ENCODE data around the gene CERCAM. TPM values are rescaled to one million over a fixed set of nuclear protein-coding genes. Genes with fewer than 3 reads are reported as not detected.

The CERCAM gene
- total and polyA plus RNA-seq, 2 of the 13 experiments (the other 11 are each of a cell fraction or from before 2014, with no cell fraction given): 9.0 to 17.1 TPM

DNA sequence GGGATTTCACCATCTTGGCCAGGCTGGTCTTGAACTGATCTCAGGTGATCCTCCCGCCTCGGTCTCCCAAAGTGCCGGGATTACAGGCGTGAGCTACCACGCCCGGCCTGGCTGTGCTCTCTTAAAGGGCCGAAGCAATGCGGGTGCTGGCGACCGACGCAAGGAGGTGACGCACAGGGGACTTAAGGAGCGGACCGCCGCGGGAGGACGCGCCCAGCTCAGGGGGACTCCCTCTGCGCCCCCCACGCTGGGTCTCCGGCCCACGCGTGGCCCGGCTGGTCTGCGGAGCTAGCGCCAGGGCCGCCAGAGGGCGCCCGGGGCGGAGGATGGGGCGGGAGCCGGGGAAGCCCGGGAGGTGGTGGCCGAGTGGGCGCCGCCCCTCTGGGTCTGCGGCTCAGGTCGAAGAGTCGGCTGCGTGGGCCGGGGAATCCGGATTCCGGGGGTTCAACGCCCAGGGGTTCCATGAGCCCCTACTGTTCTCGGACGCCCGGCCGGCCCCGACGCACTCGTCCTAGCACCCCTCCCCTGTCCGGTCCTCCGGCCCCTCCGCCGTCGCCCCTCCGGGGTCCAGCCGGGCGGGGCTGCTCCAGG, 502 bp upstream of the CERCAM start (continued):
- TF ChIP-seq ELF1 (CRISPR knock-in tag; IDR thresholded peaks at IDR 0.05): no peak; the same call in 1 of the 2 replicates
- no peak for TF ChIP-seq HOXA7 (CRISPR knock-in tag; IDR thresholded peaks at IDR 0.05)
- TF ChIP-seq, protein P1, sequence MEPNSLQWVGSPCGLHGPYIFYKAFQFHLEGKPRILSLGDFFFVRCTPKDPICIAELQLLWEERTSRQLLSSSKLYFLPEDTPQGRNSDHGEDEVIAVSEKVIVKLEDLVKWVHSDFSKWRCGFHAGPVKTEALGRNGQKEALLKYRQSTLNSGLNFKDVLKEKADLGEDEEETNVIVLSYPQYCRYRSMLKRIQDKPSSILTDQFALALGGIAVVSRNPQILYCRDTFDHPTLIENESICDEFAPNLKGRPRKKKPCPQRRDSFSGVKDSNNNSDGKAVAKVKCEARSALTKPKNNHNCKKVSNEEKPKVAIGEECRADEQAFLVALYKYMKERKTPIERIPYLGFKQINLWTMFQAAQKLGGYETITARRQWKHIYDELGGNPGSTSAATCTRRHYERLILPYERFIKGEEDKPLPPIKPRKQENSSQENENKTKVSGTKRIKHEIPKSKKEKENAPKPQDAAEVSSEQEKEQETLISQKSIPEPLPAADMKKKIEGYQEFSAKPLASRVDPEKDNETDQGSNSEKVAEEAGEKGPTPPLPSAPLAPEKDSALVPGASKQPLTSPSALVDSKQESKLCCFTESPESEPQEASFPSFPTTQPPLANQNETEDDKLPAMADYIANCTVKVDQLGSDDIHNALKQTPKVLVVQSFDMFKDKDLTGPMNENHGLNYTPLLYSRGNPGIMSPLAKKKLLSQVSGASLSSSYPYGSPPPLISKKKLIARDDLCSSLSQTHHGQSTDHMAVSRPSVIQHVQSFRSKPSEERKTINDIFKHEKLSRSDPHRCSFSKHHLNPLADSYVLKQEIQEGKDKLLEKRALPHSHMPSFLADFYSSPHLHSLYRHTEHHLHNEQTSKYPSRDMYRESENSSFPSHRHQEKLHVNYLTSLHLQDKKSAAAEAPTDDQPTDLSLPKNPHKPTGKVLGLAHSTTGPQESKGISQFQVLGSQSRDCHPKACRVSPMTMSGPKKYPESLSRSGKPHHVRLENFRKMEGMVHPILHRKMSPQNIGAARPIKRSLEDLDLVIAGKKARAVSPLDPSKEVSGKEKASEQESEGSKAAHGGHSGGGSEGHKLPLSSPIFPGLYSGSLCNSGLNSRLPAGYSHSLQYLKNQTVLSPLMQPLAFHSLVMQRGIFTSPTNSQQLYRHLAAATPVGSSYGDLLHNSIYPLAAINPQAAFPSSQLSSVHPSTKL (CRISPR knock-in tag; IDR thresholded peaks at IDR 0.05): peak; percentile 57; the same call in 1 of the 2 replicates
- TF ChIP-seq, protein P2, sequence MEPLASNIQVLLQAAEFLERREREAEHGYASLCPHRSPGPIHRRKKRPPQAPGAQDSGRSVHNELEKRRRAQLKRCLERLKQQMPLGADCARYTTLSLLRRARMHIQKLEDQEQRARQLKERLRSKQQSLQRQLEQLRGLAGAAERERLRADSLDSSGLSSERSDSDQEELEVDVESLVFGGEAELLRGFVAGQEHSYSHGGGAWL (CRISPR knock-in tag; IDR thresholded peaks at IDR 0.05): peak; percentile 30; the same call in 1 of the 2 replicates
- no peak for TF ChIP-seq GZF1 (CRISPR knock-in tag; IDR thresholded peaks at IDR 0.05)
- TF ChIP-seq, protein P3, sequence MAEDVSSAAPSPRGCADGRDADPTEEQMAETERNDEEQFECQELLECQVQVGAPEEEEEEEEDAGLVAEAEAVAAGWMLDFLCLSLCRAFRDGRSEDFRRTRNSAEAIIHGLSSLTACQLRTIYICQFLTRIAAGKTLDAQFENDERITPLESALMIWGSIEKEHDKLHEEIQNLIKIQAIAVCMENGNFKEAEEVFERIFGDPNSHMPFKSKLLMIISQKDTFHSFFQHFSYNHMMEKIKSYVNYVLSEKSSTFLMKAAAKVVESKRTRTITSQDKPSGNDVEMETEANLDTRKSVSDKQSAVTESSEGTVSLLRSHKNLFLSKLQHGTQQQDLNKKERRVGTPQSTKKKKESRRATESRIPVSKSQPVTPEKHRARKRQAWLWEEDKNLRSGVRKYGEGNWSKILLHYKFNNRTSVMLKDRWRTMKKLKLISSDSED (CRISPR knock-in tag; IDR thresholded peaks at IDR 0.05): no peak
- no peak for TF ChIP-seq ZNF543 (CRISPR knock-in tag; IDR thresholded peaks at IDR 0.05)
- TF ChIP-seq RFXANK (CRISPR knock-in tag; IDR thresholded peaks at IDR 0.05): no peak
- no peak for TF ChIP-seq FOSL2 (CRISPR knock-in tag; IDR thresholded peaks at IDR 0.05)
- TF ChIP-seq KLF15 (CRISPR knock-in tag; IDR thresholded peaks at IDR 0.05; ENCODE audit: borderline replicate concordance): 0 out of 2 replicates have a peak, but pooled peaks have one; percentile 30
- TF ChIP-seq, protein P4, sequence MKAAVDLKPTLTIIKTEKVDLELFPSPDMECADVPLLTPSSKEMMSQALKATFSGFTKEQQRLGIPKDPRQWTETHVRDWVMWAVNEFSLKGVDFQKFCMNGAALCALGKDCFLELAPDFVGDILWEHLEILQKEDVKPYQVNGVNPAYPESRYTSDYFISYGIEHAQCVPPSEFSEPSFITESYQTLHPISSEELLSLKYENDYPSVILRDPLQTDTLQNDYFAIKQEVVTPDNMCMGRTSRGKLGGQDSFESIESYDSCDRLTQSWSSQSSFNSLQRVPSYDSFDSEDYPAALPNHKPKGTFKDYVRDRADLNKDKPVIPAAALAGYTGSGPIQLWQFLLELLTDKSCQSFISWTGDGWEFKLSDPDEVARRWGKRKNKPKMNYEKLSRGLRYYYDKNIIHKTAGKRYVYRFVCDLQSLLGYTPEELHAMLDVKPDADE (CRISPR knock-in tag; IDR thresholded peaks at IDR 0.05): no peak
- TF ChIP-seq, protein P5, sequence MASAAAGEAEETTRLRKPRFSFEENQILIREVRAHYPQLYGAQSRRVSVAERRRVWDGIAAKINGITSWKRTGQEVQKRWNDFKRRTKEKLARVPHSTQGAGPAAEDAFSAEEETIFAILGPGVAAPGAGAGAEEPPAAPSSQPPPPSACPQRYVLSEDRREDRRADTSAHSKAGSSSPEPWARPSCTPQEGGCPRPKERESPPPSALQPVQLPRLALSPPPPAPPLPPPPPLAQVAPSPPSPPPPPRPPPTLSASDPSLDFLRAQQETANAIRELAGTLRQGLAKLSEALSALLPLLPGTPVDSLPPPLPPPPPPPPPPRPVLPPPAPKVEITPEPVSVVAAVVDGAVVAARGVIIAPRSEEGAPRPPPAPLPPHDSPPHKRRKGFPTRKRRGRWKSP (CRISPR knock-in tag; IDR thresholded peaks at IDR 0.05): peak; percentile 43; the same call in 1 of the 2 replicates
- TF ChIP-seq ZNF773 (CRISPR knock-in tag; IDR thresholded peaks at IDR 0.05; ENCODE audit: borderline replicate concordance): no peak
- TF ChIP-seq SNAPC2 (CRISPR knock-in tag; IDR thresholded peaks at IDR 0.05): no peak
- TF ChIP-seq, protein P6, sequence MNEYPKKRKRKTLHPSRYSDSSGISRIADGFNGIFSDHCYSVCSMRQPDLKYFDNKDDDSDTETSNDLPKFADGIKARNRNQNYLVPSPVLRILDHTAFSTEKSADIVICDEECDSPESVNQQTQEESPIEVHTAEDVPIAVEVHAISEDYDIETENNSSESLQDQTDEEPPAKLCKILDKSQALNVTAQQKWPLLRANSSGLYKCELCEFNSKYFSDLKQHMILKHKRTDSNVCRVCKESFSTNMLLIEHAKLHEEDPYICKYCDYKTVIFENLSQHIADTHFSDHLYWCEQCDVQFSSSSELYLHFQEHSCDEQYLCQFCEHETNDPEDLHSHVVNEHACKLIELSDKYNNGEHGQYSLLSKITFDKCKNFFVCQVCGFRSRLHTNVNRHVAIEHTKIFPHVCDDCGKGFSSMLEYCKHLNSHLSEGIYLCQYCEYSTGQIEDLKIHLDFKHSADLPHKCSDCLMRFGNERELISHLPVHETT (CRISPR knock-in tag; conservative IDR thresholded peaks at IDR 0.05): no peak
- TF ChIP-seq SAP130 (CRISPR knock-in tag; IDR thresholded peaks at IDR 0.05; ENCODE audit: low read depth): peak; percentile 56; the same call in 1 of the 2 replicates
- no peak for TF ChIP-seq KLF11 (CRISPR knock-in tag; IDR thresholded peaks at IDR 0.05)
- no peak for TF ChIP-seq ZNF720 (CRISPR knock-in tag; IDR thresholded peaks at IDR 0.05)
- no peak for TF ChIP-seq FOXK2 (IDR thresholded peaks at IDR 0.05)
- no peak for TF ChIP-seq AKAP8 (CRISPR knock-in tag; IDR thresholded peaks at IDR 0.05)
- no peak for TF ChIP-seq ZSCAN29 (CRISPR knock-in tag; conservative IDR thresholded peaks at IDR 0.05)
- TF ChIP-seq ZNF383 (CRISPR knock-in tag; IDR thresholded peaks at IDR 0.05; ENCODE audit: borderline replicate concordance): no peak

All from HepG2 (cell line).